ENCODE measurements around the gene ARHGAP44.

DNA sequence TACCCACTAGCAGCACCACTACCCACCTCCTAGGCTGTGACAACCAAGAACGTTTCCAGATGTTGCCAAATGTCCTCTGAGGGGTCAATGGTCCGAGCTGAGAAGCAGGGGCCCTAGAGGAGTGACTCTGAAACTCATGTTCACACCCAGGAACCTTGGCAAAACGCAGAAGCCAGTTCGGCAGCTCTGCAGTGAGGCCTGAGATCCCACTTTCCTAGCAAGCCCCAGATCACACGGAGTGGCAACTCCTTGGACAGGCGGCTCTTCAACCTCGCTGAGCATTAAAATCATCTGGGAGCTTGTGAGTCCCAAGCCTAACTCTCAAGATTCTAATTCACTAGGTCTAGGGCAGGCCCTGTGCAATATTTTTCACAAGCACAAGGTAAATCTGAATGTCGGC, 211.3 kb downstream of the ARHGAP44 start:
- no peak for TF ChIP-seq SUZ12 (IDR thresholded peaks at IDR 0.05)
- TF ChIP-seq FOXM1 (IDR thresholded peaks at IDR 0.05; ENCODE audit: borderline replicate concordance): no peak
- TF ChIP-seq, protein P1, sequence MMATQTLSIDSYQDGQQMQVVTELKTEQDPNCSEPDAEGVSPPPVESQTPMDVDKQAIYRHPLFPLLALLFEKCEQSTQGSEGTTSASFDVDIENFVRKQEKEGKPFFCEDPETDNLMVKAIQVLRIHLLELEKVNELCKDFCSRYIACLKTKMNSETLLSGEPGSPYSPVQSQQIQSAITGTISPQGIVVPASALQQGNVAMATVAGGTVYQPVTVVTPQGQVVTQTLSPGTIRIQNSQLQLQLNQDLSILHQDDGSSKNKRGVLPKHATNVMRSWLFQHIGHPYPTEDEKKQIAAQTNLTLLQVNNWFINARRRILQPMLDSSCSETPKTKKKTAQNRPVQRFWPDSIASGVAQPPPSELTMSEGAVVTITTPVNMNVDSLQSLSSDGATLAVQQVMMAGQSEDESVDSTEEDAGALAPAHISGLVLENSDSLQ (IDR thresholded peaks at IDR 0.05): no peak
- TF ChIP-seq FOXK2 (IDR thresholded peaks at IDR 0.05): no peak
- TF ChIP-seq ZNF384 (IDR thresholded peaks at IDR 0.05): no peak
- TF ChIP-seq TARDBP (IDR thresholded peaks at IDR 0.05): no peak
- TF ChIP-seq SP1 (IDR thresholded peaks at IDR 0.05): no peak
- no peak for TF ChIP-seq ARNT (IDR thresholded peaks at IDR 0.05)
- TF ChIP-seq ELF4 (IDR thresholded peaks at IDR 0.05): no peak
- no peak for TF ChIP-seq FOXA1 (IDR thresholded peaks at IDR 0.05)
- TF ChIP-seq BHLHE40 (IDR thresholded peaks at IDR 0.05; ENCODE audit: borderline replicate concordance): no peak
- TF ChIP-seq L3MBTL2 (conservative IDR thresholded peaks at IDR 0.05): no peak
- no peak for TF ChIP-seq HDGF (IDR thresholded peaks at IDR 0.05; ENCODE audit: borderline replicate concordance)

All from HEK293T (cell line).